RWPE2 (cell line): Measurements from ENCODE around the gene NOP53.

Experiments
- ATAC-seq: fragments of 200-7000 bp; cut with Tn5 transposase; 3 replicates; pipeline ENCODE4 v1.9.1; 2021; ENCODE audit warnings: low read depth
- DNase-seq: peaks from one replicate; pipeline ENCODE4 v3.0.0-alpha.2; 2020; ENCODE audit warnings: low spot score
- H3K27ac ChIP-seq: fragments of 450-650 bp; 2 replicates; pipeline ENCODE4 v1.5.1; 2017; ENCODE audit warnings: mild to moderate bottlenecking; ENCODE audit not compliant: poor library complexity, severe bottlenecking
- H3K27me3 ChIP-seq: fragments of 250-450 bp; sonication (Bioruptor Pico); 2 replicates; pipeline ENCODE4 v1.5.1; 2021; ENCODE audit warnings: mild to moderate bottlenecking, moderate library complexity; ENCODE audit not compliant: insufficient read depth, poor library complexity, severe bottlenecking
- H3K36me3 ChIP-seq: fragments of 250-450 bp; sonication (Bioruptor Pico); 2 replicates; pipeline ENCODE4 v1.5.1; 2020; ENCODE audit warnings: low read depth, mild to moderate bottlenecking, moderate library complexity
- H3K4me1 ChIP-seq: fragments of 250-450 bp; sonication (Bioruptor Pico); 2 replicates; pipeline ENCODE4 v1.5.1; 2021; ENCODE audit warnings: mild to moderate bottlenecking, moderate library complexity; ENCODE audit not compliant: insufficient read depth, poor library complexity, severe bottlenecking
- H3K4me3 ChIP-seq: fragments of 250-450 bp; sonication (Bioruptor Pico); 2 replicates; pipeline ENCODE4 v1.5.1; 2021; ENCODE audit warnings: mild to moderate bottlenecking, moderate library complexity; ENCODE audit not compliant: severe bottlenecking
- H3K9me3 ChIP-seq: fragments of 250-450 bp; sonication (Bioruptor Pico); 2 replicates; pipeline ENCODE4 v1.5.1; 2021; ENCODE audit warnings: mild to moderate bottlenecking, moderate library complexity; ENCODE audit not compliant: severe bottlenecking
- TF ChIP-seq, protein P1 (sequence below): fragments of 450-650 bp; IDR thresholded peaks from one replicate; pipeline ENCODE4 v1.5.1; 2017; ENCODE audit warnings: mild to moderate bottlenecking, moderate library complexity; ENCODE audit not compliant: poor library complexity, severe bottlenecking

Gene NOP53

GRCh38 chr19:47794526-47794925 lies 49.2 kb downstream of the NOP53 start:
- H3K36me3 ChIP-seq, result no peaks in the 10 kb centered on the region
- peaks cover 8% of the 10 kb centered on the region for H3K4me1 ChIP-seq
- TF ChIP-seq, protein P1, sequence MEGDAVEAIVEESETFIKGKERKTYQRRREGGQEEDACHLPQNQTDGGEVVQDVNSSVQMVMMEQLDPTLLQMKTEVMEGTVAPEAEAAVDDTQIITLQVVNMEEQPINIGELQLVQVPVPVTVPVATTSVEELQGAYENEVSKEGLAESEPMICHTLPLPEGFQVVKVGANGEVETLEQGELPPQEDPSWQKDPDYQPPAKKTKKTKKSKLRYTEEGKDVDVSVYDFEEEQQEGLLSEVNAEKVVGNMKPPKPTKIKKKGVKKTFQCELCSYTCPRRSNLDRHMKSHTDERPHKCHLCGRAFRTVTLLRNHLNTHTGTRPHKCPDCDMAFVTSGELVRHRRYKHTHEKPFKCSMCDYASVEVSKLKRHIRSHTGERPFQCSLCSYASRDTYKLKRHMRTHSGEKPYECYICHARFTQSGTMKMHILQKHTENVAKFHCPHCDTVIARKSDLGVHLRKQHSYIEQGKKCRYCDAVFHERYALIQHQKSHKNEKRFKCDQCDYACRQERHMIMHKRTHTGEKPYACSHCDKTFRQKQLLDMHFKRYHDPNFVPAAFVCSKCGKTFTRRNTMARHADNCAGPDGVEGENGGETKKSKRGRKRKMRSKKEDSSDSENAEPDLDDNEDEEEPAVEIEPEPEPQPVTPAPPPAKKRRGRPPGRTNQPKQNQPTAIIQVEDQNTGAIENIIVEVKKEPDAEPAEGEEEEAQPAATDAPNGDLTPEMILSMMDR, result no peak
- no peak overlapping the region for H3K4me3 ChIP-seq
- no peak overlapping the region for H3K27ac ChIP-seq
- DNase-seq (no peak), ATAC-seq (no peak)
- H3K9me3 ChIP-seq, result peaks cover 6% of the 10 kb centered on the region
- no peaks in the 10 kb centered on the region for H3K27me3 ChIP-seq

GRCh38 chr19:47796785-47797184 lies 51.4 kb downstream of the NOP53 start:
- DNase-seq (no peak), ATAC-seq (no peak)
- no peaks in the 10 kb centered on the region for H3K27me3 ChIP-seq
- no peak overlapping the region for H3K4me3 ChIP-seq
- no peaks in the 10 kb centered on the region for H3K36me3 ChIP-seq
- TF ChIP-seq, protein P1, result no peak
- H3K9me3 ChIP-seq, result peaks cover 6% of the 10 kb centered on the region
- H3K4me1 ChIP-seq, result no peaks in the 10 kb centered on the region
- H3K27ac ChIP-seq, result no peak overlapping the region

GRCh38 chr19:47797996-47798903 lies 52.9 kb downstream of the NOP53 start:
- DNase-seq, result no peak
- no peaks in the 10 kb centered on the region for H3K9me3 ChIP-seq
- no peak overlapping the region for H3K27ac ChIP-seq
- H3K27me3 ChIP-seq, result no peaks in the 10 kb centered on the region
- H3K36me3 ChIP-seq, result no peaks in the 10 kb centered on the region
- no peak overlapping the region for H3K4me3 ChIP-seq
- H3K4me1 ChIP-seq, result no peaks in the 10 kb centered on the region
- no peak for ATAC-seq
- TF ChIP-seq, protein P1, result no peak

- Histone ChIP-seq H3K27me3 (no peaks in the 10 kb centered on the region), H3K27ac (no peak overlapping the region), H3K4me3 (no peak overlapping the region), H3K4me1 (no peaks in the 10 kb centered on the region), H3K9me3 (no peaks in the 10 kb centered on the region), H3K36me3 (no peaks in the 10 kb centered on the region)
- no peak for ATAC-seq
- DNase-seq, result no peak
- TF ChIP-seq, protein P1, result no peak
These were observed 53.5 kb downstream of the NOP53 start for GRCh38 chr19:47798904-47799266.

DNA sequence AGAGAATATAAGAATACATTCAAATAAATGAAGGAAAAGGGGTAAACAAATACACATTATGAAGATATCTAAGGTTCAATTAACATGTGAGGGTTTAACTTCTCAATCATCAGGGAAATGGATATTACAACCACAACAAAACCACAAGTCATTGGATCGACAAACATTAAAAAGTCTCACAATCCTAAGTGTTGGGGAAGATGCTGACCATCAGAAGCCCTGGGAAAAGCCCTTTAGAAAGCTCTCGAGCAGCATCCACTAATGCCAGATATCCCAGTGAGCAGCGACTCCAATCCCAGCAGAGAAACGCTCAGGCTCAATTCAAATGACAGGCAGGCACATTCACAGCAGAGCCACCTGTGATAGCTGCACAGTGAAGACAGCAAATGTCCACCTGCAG lies 55.9 kb downstream of the NOP53 start:
- Histone ChIP-seq H3K36me3 (no peaks in the 10 kb centered on the region), H3K27ac (no peak overlapping the region), H3K4me1 (no peaks in the 10 kb centered on the region), H3K27me3 (no peaks in the 10 kb centered on the region), H3K4me3 (no peak overlapping the region), H3K9me3 (no peaks in the 10 kb centered on the region)
- ATAC-seq, result no peak
- TF ChIP-seq, protein P1, result no peak
- no peak for DNase-seq
